ENCODE data around the gene ADGRB3. TPM values are rescaled to one million over a fixed set of nuclear protein-coding genes. Genes with fewer than 3 reads are reported as not detected.

The ADGRB3 gene
- total RNA-seq, 1 experiment from 2014 or later, result 0.11 TPM

GRCh38 chr6:68711386-68712000, 76.4 kb downstream of the ADGRB3 start:
- ATAC-seq, result no peak
- Histone ChIP-seq H3K79me2 (ENCODE audit: low read length) (no peaks in the 10 kb centered on the region), H3K4me3 (ENCODE audit: low read length) (no peak overlapping the region), H4K20me1 (ENCODE audit: low read length) (no peaks in the 10 kb centered on the region), H3F3A (ENCODE audit: low read length, unreplicated experiment) (no peaks in the 10 kb centered on the region), H3K4me2 (ENCODE audit: low read length) (no peak overlapping the region), H3K9me3 (ENCODE audit: low read length) (no peaks in the 10 kb centered on the region), H3K36me3 (ENCODE audit: low read depth, low read length) (no peaks in the 10 kb centered on the region), H2AFZ (ENCODE audit: low read length) (no peak overlapping the region), H3K9ac (ENCODE audit: low read length) (no peak overlapping the region), H3K27ac (ENCODE audit: low read length) (no peak overlapping the region), H3K9me2 (replicated peaks; ENCODE audit: low read length) (no peaks in the 10 kb centered on the region), H3K27me3 (ENCODE audit: low read length) (peaks cover 30% of the 10 kb centered on the region), H3K4me1 (ENCODE audit: insufficient read depth, low read length) (no peaks in the 10 kb centered on the region)
- TF ChIP-seq, protein P1, sequence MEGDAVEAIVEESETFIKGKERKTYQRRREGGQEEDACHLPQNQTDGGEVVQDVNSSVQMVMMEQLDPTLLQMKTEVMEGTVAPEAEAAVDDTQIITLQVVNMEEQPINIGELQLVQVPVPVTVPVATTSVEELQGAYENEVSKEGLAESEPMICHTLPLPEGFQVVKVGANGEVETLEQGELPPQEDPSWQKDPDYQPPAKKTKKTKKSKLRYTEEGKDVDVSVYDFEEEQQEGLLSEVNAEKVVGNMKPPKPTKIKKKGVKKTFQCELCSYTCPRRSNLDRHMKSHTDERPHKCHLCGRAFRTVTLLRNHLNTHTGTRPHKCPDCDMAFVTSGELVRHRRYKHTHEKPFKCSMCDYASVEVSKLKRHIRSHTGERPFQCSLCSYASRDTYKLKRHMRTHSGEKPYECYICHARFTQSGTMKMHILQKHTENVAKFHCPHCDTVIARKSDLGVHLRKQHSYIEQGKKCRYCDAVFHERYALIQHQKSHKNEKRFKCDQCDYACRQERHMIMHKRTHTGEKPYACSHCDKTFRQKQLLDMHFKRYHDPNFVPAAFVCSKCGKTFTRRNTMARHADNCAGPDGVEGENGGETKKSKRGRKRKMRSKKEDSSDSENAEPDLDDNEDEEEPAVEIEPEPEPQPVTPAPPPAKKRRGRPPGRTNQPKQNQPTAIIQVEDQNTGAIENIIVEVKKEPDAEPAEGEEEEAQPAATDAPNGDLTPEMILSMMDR (conservative IDR thresholded peaks at IDR 0.05; ENCODE audit: low read depth, low read length), result no peak
- no peak for TF ChIP-seq EZH2phosphoT487 (IDR thresholded peaks at IDR 0.05; ENCODE audit: borderline replicate concordance, low read length)
- TF ChIP-seq EZH2 (IDR thresholded peaks at IDR 0.05; ENCODE audit: low read length, unreplicated experiment), result no peak
- CTCF ChIA-PET, result no interaction called here
- no TSS peak for BruUV-seq (replicated peaks)
- intact Hi-C loops (cut with micrococcal nuclease), result no loop called here
- no peak for DNase-seq
- POLR2A ChIA-PET (ENCODE audit: unreplicated experiment), result no interaction called here

GRCh38 chr6:68716620-68717019, 81.5 kb downstream of the ADGRB3 start:
- no peaks in the 10 kb centered on the region for H3K79me2 ChIP-seq (ENCODE audit: low read length)
- H3K9me2 ChIP-seq (replicated peaks; ENCODE audit: low read length), result no peaks in the 10 kb centered on the region
- no peak for TF ChIP-seq EZH2 (IDR thresholded peaks at IDR 0.05; ENCODE audit: low read length, unreplicated experiment)
- no peak for TF ChIP-seq EZH2phosphoT487 (IDR thresholded peaks at IDR 0.05; ENCODE audit: borderline replicate concordance, low read length)
- TF ChIP-seq, protein P1 (conservative IDR thresholded peaks at IDR 0.05; ENCODE audit: low read depth, low read length), result no peak
- peaks cover 6% of the 10 kb centered on the region; the same call in 1 of the 2 replicates for H3K27me3 ChIP-seq (ENCODE audit: low read length)
- no peak overlapping the region for H3K9ac ChIP-seq (ENCODE audit: low read length)
- intact Hi-C loops (cut with micrococcal nuclease), result no loop called here
- H3K9me3 ChIP-seq (ENCODE audit: low read length), result no peaks in the 10 kb centered on the region
- H3K4me2 ChIP-seq (ENCODE audit: low read length), result no peak overlapping the region
- no peak overlapping the region for H2AFZ ChIP-seq (ENCODE audit: low read length)
- ChIA-PET POLR2A (ENCODE audit: unreplicated experiment) (no interaction called here), CTCF (no interaction called here)
- H3K36me3 ChIP-seq (ENCODE audit: low read depth, low read length), result no peaks in the 10 kb centered on the region
- no peaks in the 10 kb centered on the region for H3K4me1 ChIP-seq (ENCODE audit: insufficient read depth, low read length)
- no TSS peak for BruUV-seq (replicated peaks)
- no peak for DNase-seq
- H3K27ac ChIP-seq (ENCODE audit: low read length), result no peak overlapping the region
- H3K4me3 ChIP-seq (ENCODE audit: low read length), result no peak overlapping the region
- H4K20me1 ChIP-seq (ENCODE audit: low read length), result no peaks in the 10 kb centered on the region
- H3F3A ChIP-seq (ENCODE audit: low read length, unreplicated experiment), result no peaks in the 10 kb centered on the region
- no peak for ATAC-seq

GRCh38 chr6:68718385-68719073, 83.4 kb downstream of the ADGRB3 start:
- no peaks in the 10 kb centered on the region for H3K27me3 ChIP-seq (ENCODE audit: low read length)
- TF ChIP-seq EZH2phosphoT487 (IDR thresholded peaks at IDR 0.05; ENCODE audit: borderline replicate concordance, low read length), result no peak
- TF ChIP-seq, protein P1 (conservative IDR thresholded peaks at IDR 0.05; ENCODE audit: low read depth, low read length), result no peak
- no peak for TF ChIP-seq EZH2 (IDR thresholded peaks at IDR 0.05; ENCODE audit: low read length, unreplicated experiment)
- H4K20me1 ChIP-seq (ENCODE audit: low read length), result no peaks in the 10 kb centered on the region
- no TSS peak for BruUV-seq (replicated peaks)
- no peak overlapping the region for H3K4me3 ChIP-seq (ENCODE audit: low read length)
- H3K4me1 ChIP-seq (ENCODE audit: insufficient read depth, low read length), result no peaks in the 10 kb centered on the region
- H3K36me3 ChIP-seq (ENCODE audit: low read depth, low read length), result no peaks in the 10 kb centered on the region
- DNase-seq (peak; percentile 12), ATAC-seq (peak; percentile 20; the same call in 1 of the 2 replicates)
- no peak overlapping the region for H2AFZ ChIP-seq (ENCODE audit: low read length)
- ChIA-PET CTCF (no interaction called here), POLR2A (ENCODE audit: unreplicated experiment) (no interaction called here)
- no peaks in the 10 kb centered on the region for H3K79me2 ChIP-seq (ENCODE audit: low read length)
- peak overlapping the region; percentile 46 for H3K27ac ChIP-seq (ENCODE audit: low read length)
- H3K9me3 ChIP-seq (ENCODE audit: low read length), result no peaks in the 10 kb centered on the region
- H3K4me2 ChIP-seq (ENCODE audit: low read length), result no peak overlapping the region
- intact Hi-C loops (cut with micrococcal nuclease), result no loop called here
- H3K9ac ChIP-seq (ENCODE audit: low read length), result no peak overlapping the region
- no peaks in the 10 kb centered on the region for H3F3A ChIP-seq (ENCODE audit: low read length, unreplicated experiment)
- H3K9me2 ChIP-seq (replicated peaks; ENCODE audit: low read length), result no peaks in the 10 kb centered on the region
